PC-3 (cell line): Measurements from ENCODE around the gene BTBD19.

Experiments
- EZH2phosphoT487 ChIP-seq: fragments of 300-600 bp; sonication (generic); IDR thresholded peaks from 2 replicates; pipeline ENCODE4 v1.6.1; 2018; ENCODE audit warnings: mild to moderate bottlenecking, antibody characterized with exemption, low read length, borderline replicate concordance
- TF ChIP-seq, protein P1 (sequence below): fragments of 300-600 bp; sonication (generic); conservative IDR thresholded peaks from 2 replicates; pipeline ENCODE4 v1.5.1; 2017; ENCODE audit warnings: antibody characterized with exemption, low read depth, mild to moderate bottlenecking, low read length

- TF ChIP-seq, protein P1, sequence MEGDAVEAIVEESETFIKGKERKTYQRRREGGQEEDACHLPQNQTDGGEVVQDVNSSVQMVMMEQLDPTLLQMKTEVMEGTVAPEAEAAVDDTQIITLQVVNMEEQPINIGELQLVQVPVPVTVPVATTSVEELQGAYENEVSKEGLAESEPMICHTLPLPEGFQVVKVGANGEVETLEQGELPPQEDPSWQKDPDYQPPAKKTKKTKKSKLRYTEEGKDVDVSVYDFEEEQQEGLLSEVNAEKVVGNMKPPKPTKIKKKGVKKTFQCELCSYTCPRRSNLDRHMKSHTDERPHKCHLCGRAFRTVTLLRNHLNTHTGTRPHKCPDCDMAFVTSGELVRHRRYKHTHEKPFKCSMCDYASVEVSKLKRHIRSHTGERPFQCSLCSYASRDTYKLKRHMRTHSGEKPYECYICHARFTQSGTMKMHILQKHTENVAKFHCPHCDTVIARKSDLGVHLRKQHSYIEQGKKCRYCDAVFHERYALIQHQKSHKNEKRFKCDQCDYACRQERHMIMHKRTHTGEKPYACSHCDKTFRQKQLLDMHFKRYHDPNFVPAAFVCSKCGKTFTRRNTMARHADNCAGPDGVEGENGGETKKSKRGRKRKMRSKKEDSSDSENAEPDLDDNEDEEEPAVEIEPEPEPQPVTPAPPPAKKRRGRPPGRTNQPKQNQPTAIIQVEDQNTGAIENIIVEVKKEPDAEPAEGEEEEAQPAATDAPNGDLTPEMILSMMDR: no peak
- TF ChIP-seq EZH2phosphoT487: no peak
Observed at GRCh38 chr1:44803312-44804095, 4.8 kb upstream of the BTBD19 start.
